Activated T-cell treated with anti-CD3 and anti-CD28 coated beads for 1 hour (primary cell): Measurements from ENCODE around the gene NAA10.

Source experiments
- DNase-seq: peaks from one replicate; pipeline ENCODE4 v3.0.0-alpha.2; 2020; ENCODE audit warnings: low read depth

Gene NAA10

DNA sequence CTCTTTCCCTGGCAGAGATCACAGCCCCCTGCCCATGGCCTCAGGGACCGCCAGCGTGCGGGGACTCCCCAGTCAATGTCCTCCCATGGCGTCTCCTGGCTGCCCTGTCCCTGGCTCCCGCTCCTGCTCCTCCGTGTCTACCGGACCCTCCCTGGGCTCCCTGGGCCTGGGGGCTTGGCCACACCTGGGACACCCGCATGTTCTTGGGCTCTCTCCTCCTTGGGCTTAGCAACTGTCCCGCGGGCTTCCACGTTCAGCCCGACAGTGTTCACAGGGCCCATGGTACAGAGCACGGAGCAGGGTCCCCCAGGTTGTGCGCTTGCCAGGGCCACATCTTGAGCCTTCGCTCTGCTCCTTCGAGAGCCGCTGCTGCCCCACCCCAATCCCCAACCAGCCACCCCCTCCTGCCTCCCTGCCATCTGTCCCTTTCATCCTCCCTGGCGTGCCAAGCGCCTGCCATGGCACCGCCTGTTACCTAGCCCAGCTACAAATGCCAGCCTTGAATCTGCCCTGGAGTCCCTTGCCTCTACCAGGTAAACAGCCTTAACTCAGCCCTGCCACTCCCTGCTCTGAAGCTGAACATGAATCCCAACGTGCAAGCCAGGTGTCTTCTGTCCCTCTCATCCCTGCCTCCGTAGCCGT is 26.5 kb downstream of the NAA10 start:
- no peak for DNase-seq

DNA sequence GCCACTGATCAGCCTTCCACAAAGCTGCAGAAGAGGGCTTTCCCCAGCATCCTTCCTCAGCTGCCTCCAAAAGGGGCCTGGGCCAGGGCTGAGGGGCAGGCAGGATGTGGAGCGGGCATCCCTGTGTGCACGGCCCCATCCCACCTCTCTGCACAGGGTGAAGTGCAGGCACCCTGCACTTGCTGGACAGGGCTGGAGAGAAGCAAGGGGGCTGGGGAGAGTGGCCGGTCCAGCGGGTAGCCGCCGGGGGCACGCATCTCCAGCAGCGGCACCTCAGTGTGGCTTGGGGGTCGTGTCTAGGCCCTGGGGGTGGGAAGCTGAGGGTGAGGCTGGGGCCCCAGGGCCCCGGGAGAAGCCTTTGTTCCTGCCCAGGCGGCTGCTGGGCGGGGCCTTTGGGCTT is 27.4 kb downstream of the NAA10 start:
- DNase-seq = no peak

DNA sequence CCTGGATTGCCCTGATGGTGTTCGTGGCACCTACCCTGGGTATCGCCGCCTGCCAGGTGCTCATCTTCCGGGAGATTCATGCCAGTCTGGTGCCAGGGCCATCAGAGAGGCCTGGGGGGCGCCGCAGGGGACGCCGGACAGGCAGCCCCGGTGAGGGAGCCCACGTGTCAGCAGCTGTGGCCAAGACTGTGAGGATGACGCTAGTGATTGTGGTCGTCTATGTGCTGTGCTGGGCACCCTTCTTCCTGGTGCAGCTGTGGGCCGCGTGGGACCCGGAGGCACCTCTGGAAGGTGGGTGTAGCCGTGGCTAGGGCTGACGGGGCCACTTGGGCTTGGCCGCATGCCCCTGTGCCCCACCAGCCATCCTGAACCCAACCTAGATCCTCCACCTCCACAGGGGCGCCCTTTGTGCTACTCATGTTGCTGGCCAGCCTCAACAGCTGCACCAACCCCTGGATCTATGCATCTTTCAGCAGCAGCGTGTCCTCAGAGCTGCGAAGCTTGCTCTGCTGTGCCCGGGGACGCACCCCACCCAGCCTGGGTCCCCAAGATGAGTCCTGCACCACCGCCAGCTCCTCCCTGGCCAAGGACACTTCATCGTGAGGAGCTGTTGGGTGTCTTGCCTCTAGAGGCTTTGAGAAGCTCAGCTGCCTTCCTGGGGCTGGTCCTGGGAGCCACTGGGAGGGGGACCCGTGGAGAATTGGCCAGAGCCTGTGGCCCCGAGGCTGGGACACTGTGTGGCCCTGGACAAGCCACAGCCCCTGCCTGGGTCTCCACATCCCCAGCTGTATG is 28.5 kb downstream of the NAA10 start:
- no peak for DNase-seq

DNA sequence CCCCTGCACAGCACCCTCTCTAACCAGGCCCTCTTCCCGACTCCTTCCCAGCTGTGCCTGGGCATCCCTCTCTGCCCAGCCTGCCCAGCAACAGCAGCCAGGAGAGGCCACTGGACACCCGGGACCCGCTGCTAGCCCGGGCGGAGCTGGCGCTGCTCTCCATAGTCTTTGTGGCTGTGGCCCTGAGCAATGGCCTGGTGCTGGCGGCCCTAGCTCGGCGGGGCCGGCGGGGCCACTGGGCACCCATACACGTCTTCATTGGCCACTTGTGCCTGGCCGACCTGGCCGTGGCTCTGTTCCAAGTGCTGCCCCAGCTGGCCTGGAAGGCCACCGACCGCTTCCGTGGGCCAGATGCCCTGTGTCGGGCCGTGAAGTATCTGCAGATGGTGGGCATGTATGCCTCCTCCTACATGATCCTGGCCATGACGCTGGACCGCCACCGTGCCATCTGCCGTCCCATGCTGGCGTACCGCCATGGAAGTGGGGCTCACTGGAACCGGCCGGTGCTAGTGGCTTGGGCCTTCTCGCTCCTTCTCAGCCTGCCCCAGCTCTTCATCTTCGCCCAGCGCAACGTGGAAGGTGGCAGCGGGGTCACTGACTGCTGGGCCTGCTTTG is 29.2 kb downstream of the NAA10 start:
- DNase-seq = no peak

DNA sequence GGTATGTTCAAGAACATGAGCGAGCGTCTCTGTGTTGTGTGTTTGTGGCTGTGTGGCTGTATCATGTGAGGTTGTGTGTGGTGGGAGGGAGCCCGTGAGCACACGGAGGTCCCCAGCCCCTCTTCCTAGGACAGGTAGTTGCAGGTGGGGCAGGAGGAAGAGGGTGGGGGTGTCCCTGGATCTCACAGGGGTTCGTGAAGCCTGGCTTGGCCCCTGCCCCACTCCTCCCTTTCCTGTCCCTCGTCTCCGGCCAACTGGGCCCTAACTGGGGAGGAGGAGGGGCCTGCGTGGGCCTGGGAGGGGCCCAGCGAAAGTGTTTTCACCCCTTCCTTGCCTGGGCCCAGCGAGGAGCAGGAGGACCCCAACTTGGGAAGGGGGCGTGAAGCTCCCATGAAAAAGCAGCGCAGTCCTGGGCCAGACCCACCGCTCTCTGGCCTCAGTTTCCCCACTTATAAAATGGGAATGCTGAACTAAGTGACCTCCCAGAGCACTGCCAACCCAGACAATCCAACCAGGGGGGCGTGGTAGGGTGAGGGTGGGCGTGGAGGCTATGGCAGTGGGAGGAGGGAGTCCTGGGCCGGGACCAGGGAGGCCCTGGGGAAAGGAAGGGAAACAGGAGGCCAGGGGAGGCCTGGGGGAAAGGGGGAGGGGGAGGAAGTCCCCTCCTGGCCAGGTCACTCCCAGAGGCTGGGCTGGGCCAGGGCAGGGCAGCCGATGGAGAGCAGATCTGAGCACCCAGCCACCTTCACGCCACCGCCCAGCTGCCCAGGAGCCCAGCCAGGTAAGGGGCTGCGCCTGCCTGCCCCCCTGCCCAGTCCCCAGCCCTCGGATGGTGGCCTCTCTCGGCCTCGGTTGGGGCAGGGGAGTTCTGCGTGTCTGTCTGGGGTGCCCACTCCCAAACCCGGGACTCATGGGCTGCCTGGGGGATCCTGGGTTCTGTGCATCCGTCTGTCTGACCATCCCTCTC is 30.6 kb downstream of the NAA10 start, which contains the start of gene AVPR2:
AVPR2 (plus strand) TSS at position 683 of the 967 bp plus-strand sequence. CDS start 473 bp downstream, outside the sequence.
- DNase-seq = no peak

DNA sequence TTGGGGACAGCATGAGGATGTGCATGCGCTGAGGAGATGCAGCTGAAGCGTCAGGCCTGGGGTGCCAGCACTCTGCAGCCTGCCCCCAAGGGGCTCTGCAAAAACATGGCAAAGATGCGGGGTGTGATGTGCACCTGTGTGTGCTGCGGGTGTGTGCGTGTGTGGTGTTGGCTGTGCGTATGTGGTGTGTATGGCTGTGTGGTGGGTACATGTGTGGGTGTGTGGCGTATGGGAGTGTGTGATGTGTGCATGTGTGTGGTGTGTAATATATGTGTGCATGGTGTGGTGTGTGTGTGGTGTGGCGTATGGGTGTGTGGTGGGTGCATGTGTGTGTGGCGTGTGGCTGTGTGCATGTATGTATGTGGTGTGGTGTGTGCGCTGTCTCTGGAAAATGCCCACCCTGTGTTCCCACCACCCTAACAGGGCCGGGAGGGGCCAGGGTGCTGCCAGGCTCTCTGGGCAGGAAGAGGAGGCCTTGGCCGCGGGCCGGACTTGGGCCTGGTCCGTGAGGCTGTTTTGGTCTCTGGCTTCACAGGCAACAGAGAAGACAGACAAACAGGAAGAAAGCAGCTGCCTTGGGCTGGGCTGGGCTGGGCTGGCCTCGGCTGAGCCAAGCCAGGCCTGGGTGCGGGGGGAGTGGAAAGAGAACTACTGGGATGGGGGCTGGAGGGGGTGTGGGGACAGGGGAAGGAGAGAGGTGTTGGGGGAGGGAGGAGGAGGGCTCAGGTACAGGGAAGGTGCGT is 31.4 kb downstream of the NAA10 start:
- DNase-seq = no peak

DNA sequence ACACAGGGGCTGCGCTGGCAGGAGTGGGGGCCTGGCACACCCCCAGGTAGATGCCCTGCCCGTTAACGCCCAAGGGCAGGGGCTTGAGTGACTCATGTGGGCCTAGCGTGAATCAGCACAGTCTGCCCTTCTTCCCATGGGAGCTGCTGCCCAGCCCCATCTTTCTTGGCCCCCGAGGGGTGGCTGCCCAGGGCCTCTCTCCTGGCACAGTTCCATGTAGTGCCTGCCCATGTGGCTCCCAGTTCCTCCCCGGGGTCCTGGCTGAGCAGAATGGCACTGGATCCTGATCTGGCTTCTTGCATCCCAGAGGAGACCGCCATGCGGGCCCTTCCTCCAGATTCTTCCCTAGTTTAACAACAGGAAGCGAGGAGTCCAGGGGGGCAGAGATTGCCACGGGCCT is 32.5 kb downstream of the NAA10 start:
- DNase-seq = no peak

DNA sequence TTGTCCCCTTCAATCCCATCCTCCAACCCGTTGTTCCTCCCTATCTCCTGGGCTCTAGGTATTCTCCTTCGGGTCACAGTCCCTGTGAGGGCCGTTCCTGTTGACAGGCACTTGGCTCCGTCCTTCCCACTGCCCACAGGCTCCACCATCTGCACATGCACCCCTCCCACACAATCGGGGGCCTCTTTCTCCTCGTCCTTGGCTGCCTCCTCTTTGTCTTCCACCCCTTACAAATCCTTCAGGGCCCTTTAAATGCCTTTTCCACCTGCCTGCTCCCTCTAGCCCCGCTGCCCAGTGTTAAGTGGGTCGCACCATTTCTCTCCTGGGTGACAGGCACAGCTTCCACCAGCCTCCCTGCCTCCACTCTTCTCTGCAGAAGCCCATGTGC is 33.1 kb downstream of the NAA10 start:
- no peak for DNase-seq

DNA sequence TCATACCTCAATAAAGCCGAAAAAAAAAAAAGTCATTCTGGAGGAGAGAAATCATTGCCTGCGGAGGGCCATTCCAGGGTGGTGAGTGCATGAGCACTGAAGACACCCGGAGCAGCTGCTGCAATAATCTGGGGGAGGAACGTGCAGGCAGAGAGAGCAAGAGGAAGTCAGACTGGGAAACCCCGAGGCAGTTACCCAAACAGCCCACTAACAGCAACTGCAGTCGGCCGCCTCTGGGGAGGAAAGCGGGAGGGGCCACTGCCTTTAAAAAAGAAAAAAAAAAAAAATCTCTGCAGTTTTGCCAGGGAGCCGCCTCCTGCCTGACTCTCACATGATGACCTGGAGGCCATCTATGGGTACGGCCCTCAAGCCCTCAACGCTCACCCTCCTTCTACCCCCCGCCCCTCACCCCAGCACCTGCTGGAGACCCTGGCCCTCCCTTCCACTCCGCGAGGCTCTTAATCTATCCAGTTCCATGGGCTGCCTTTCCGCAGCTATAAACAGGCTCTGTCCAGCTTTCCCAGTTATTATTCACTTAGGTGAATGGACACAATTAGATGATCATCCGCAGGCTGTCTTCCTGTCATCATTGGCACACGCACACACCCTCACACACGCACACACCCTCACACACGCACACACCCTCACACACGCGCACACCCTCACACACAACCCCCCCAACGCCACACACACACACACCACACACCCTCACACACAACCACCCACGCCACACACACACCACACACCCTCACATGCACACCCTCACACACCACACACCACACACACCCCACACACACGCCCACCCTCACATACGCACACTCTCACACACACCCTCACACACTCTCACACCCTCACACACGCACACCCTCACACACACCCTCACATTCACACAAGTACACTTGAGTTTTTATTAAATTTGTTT is 33.7 kb downstream of the NAA10 start:
- peak; percentile 42 for DNase-seq

DNA sequence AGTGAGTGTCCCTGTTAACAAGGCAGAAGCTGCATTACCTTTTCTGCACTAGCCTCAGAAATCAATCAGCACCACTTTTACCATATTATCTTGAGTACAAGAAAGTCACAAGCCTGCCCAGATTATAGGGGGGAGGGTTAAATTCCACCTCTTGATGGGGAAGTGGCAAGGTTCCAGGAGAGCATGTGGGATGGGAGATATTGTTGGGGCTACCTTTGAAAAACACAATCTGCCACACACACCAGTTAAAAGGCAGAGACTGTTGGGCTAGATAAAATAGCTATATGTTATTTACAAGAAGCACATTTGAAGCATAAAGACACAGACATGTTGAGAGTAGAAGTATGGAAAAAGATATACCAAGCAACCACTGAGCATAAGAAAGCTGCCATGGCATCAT is 36.9 kb downstream of the NAA10 start:
- no peak for DNase-seq

DNA sequence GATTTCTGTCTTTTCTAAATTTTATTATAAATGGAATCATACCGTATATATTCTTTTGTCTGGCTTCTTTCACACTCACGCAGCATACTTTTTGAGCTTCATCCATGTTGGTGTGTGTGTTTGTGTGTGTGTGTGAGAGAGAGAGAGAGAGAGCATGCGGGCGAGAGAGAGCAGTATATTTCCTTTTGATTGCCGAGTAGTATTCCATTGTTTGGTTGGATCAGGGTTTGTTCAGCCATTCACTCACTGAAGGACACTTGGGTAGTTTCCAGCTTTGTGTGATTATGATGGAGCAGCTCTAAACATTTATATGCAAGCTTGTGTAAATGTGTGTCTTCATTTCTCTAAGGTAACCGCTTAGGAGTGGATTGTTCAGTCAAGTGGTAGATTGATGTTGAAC is 45.7 kb downstream of the NAA10 start:
- no peak for DNase-seq

DNA sequence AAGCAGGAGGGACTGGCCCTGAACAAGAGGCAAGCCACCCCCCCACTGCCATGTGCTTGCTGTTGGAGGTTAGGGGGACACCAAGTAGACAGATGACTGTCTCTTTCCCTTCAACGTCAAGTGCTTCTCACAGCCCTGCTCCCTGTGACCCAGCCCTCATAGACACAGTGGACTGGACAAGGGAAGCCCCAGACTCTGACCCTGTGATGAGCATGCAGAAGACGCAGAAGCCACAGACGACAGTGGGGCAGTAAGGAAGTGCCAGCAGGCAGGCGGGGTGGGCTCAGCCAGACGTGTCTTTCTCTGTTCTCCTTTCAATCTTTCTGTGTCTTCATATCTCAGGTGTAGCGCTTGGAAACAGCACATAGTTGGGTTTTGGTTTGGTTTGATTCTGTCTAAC is 46.5 kb downstream of the NAA10 start:
- no peak for DNase-seq

DNA sequence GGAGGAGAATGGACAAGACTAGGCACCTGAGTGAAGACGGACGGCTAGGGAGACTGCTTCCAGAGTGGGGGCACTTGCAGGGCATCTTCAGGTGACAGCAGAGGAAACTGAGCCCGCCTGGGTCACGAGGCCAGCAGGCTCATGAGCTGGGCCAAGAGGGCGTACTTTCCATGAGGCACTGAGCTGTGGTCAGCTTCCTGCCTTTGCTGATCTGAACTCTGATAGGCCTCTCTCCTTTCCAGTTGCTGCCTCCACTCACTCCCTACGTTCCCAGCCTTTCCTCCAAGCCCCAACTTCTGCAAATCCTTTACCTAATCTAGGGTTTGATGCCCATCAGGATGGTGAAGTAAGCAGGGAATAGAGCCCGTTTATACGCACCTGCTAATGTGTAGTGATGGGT is 47.5 kb downstream of the NAA10 start:
- DNase-seq = no peak

DNA sequence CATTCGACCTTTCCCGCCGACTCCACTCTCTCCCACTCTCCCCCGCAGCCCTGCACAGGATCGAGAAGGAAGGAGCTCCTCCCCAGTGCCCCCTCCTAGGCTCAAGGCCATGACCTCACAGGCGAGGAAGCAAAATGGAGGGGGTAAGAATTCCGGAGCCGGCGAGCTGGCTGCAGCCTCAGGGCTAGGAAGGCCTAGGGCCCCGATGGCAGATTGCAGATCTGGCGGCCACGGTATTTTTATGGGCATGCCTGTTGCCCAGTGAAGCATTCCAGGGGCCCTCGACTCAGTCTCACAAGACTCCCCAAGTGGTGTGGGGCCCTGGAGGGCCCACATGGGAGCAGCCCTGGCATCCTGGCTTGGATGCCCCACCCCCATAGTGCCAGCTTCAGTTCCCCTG is 47.9 kb downstream of the NAA10 start:
- DNase-seq = no peak

DNA sequence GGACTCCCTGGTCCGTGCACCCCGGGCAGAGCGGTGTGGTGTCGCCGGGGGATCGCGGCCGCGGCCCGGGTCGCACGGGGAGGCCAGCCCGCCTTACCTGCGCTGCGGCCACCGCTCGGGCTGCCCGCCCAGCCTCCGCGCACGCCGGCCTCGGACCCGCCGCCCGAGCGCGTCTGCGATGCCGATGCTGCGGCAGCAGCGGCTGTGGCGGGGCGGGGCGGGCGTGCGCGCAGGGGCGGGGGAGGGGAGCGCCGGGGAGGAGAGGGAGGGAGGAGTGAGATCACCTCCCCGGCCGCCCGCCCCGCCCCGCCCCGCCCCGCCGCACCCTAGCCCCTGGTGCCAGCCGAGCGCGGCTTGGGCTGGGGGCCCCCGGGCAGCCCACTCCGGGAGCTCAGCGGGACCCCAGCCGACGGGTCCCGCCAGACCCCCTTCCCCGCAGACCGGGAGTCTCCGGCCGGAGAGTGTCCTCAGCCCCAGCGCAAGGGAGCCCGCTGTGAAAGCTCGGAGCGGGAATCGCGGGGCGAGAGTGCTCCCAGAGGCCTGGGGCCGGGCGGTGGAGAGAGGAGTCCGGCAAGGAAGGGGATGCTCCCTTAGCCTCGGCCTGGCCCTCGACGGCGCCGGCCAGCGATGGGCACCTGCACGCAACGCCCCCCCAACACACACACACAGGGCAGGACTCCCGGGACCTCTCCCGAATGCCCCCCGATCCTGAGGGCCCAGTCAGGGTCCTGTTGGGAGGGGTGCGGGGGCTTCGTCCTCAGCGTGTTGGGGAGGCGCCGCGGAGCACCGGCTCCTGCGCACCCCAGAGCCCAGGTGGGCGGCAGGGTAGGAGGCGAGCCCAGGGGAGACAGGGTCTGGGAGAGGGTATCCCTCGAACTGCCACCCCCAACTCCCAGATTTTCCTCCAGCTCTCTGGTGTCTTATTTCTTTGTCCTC is 48.6 kb downstream of the NAA10 start, which contains the start of gene L1CAM:
L1CAM (minus strand) TSS at position 206 of the 936 bp plus-strand sequence. CDS start 10,337 bp downstream, outside the sequence.
- peak; percentile 13 for DNase-seq

DNA sequence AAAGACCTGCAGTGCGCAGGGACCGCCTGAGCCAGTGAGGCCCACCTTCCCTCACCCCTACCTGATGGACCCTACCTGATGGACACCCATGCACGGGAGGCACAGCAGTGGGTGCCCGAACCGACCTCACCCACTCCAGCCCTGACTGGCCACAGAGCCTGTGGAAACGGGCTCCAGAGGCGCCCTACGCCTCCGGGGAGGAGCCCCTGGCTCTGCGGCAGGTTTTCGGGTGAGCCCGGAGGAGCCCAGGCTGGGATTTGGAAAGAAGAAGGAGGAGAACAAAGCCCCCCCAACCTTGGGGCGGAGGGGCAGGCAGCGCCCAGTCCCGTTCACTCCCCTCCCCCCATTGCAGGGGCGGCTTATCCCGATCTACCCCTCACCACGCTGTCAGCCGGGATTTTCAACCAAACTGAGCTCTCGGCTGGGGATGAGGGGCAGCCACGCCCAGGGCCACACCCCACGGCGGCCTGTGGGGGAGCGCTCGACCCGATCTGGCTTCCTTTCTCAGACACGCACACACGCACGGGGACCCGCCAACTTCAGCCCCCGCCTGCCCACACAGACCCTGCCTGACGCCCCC is 49.5 kb downstream of the NAA10 start:
- DNase-seq = no peak

DNA sequence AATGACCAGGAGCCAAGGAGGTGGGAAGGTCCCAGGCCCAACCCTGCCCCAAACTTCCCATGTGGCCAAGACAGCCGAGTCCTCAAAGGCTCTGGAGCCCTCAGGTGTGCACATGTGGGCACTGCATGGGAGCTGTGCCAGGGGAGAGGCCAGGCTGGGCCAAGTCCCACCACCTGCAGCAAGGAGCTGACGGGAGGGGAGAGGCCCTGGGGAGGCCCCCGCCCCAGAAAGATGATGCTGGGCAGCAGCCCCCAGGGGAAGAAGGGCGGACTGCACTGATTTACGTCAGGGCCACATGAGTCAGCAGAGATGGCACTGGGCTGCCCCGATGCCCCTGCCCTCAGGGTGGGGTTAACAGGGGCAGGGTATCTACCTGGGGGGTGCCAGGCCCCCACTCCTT is 50.2 kb downstream of the NAA10 start:
- DNase-seq = no peak

DNA sequence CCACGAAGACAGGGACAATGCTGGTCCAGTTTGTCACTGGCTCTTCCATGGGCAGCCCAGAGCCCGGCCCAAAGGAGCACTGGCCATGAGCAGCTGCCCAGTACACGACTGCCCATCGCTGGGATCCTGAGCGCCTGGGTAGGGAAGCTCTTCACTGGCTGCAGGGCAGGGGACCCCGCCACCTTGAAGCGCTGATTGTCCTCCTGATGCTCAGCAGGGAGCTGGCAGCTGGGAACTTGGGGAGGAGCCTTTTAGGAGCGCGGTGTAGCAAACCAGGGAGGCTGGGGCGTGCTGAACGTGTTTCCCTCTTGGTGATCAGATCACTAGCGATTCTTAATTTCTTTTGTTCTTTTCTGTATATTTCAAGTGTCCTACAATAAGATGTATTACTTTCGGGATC is 50.7 kb downstream of the NAA10 start:
- no peak for DNase-seq
